ENCODE measurements around the gene TRIP10. TPM values are rescaled to one million over a fixed set of nuclear protein-coding genes. Genes with fewer than 3 reads are reported as not detected.

The TRIP10 gene
- total RNA-seq, 2 donors from 2014 or later, result 37.0 to 74.2 TPM

GRCh38 chr19:6733338-6734095 lies 6.0 kb upstream of the TRIP10 start:
- H3K27me3 ChIP-seq (replicated peaks; ENCODE audit: insufficient read depth), result no peaks in the 10 kb centered on the region
- no peak for TF ChIP-seq CTCF (IDR thresholded peaks at IDR 0.05)
- no peak for DNase-seq (ENCODE audit: low spot score)
- H3K27ac ChIP-seq, result no peak overlapping the region
- peaks cover 13% of the 10 kb centered on the region for H3K4me1 ChIP-seq (replicated peaks)
- 91% methylated on average over 29 of the region's 29 CpGs for WGBS
- intact Hi-C loops (cut with DNase I), result loop anchor here (10.0 kb wide), 1 partner anchor 199 kb away; the partner anchor contains the start of gene TNFSF9
- peaks cover 0 to 7% of the 10 kb centered on the region in 2 donors for H3K36me3 ChIP-seq
- no peaks in the 10 kb centered on the region for H3K9me3 ChIP-seq
- no peak overlapping the region for H3K4me3 ChIP-seq

GRCh38 chr19:6734096-6734696 lies 5.3 kb upstream of the TRIP10 start:
- no peaks in the 10 kb centered on the region for H3K9me3 ChIP-seq
- peaks cover 16% of the 10 kb centered on the region for H3K4me1 ChIP-seq (replicated peaks)
- no peak for TF ChIP-seq CTCF (IDR thresholded peaks at IDR 0.05)
- TF ChIP-seq POLR2A (IDR thresholded peaks at IDR 0.05), result no peak
- no peak for TF ChIP-seq POLR2AphosphoS5 (IDR thresholded peaks at IDR 0.05)
- 88% methylated on average over 20 of the region's 20 CpGs for WGBS
- H3K36me3 ChIP-seq, result peaks cover 0 to 7% of the 10 kb centered on the region in 2 donors
- H3K4me3 ChIP-seq, result no peak overlapping the region
- no peak overlapping the region for H3K27ac ChIP-seq
- H3K27me3 ChIP-seq (replicated peaks; ENCODE audit: insufficient read depth), result no peaks in the 10 kb centered on the region
- intact Hi-C loops (cut with DNase I), result loop anchor here (10.0 kb wide), 1 partner anchor 199 kb away; the partner anchor contains the start of gene TNFSF9
- DNase-seq (ENCODE audit: low spot score), result no peak

GRCh38 chr19:6735181-6735911 lies 4.1 kb upstream of the TRIP10 start:
- no peak for DNase-seq (ENCODE audit: low spot score)
- H3K9me3 ChIP-seq, result no peaks in the 10 kb centered on the region
- intact Hi-C loops (cut with DNase I), result loop anchor here (5.0 to 10.0 kb wide), 2 partner anchors 127 to 201 kb away; partner anchors contain the start of gene TNFSF9

More at GRCh38 chr19:6735181-6735911, 4.1 kb upstream of the TRIP10 start:
- peak overlapping the region; percentile 93 to 97 for H3K27ac ChIP-seq
- H3K4me3 ChIP-seq, result no peak overlapping the region
- 72% methylated on average over 15 of the region's 15 CpGs for WGBS
- no peaks in the 10 kb centered on the region for H3K27me3 ChIP-seq (replicated peaks; ENCODE audit: insufficient read depth)
- peaks cover 16% of the 10 kb centered on the region for H3K4me1 ChIP-seq (replicated peaks)
- H3K36me3 ChIP-seq, result peaks cover 0 to 7% of the 10 kb centered on the region in 2 donors
- TF ChIP-seq POLR2A (IDR thresholded peaks at IDR 0.05) (no peak), CTCF (IDR thresholded peaks at IDR 0.05) (no peak), POLR2AphosphoS5 (IDR thresholded peaks at IDR 0.05) (no peak)
